Measurements from ENCODE around the gene EYA2.

EYA2 gene

GRCh38 chr20:47137231-47137870 lies 242.7 kb downstream of the EYA2 start:
- no peak for DNase-seq (ENCODE audit: low read depth)
- no peak for TF ChIP-seq MYC (IDR thresholded peaks at IDR 0.05; ENCODE audit: low read depth, low read length)
- no peak for TF ChIP-seq CTCF (IDR thresholded peaks at IDR 0.05; ENCODE audit: low read depth, low read length)
- no peak for TF ChIP-seq MAX (IDR thresholded peaks at IDR 0.05; ENCODE audit: low read depth, low read length)
- TF ChIP-seq POLR2A (IDR thresholded peaks at IDR 0.05; ENCODE audit: extremely low read depth, insufficient read length): no peak
- no peak overlapping the region for H3K4me3 ChIP-seq (ENCODE audit: low read depth, low read length)

GRCh38 chr20:47139934-47140535 lies 245.4 kb downstream of the EYA2 start:
- no peak overlapping the region for H3K4me3 ChIP-seq (ENCODE audit: low read depth, low read length)
- no peak for DNase-seq (ENCODE audit: low read depth)
- no peak for TF ChIP-seq MYC (IDR thresholded peaks at IDR 0.05; ENCODE audit: low read depth, low read length)
- no peak for TF ChIP-seq POLR2A (IDR thresholded peaks at IDR 0.05; ENCODE audit: extremely low read depth, insufficient read length)
- no peak for TF ChIP-seq MAX (IDR thresholded peaks at IDR 0.05; ENCODE audit: low read depth, low read length)
- TF ChIP-seq CTCF (IDR thresholded peaks at IDR 0.05; ENCODE audit: low read depth, low read length): no peak

- no peak overlapping the region for H3K4me3 ChIP-seq (ENCODE audit: low read depth, low read length)
- TF ChIP-seq POLR2A (IDR thresholded peaks at IDR 0.05; ENCODE audit: extremely low read depth, insufficient read length) (no peak), MAX (IDR thresholded peaks at IDR 0.05; ENCODE audit: low read depth, low read length) (no peak), MYC (IDR thresholded peaks at IDR 0.05; ENCODE audit: low read depth, low read length) (no peak), CTCF (IDR thresholded peaks at IDR 0.05; ENCODE audit: low read depth, low read length) (no peak)
- no peak for DNase-seq (ENCODE audit: low read depth)
Measured at GRCh38 chr20:47141350-47141921, 246.8 kb downstream of the EYA2 start.

GRCh38 chr20:47141941-47142773 lies 247.5 kb downstream of the EYA2 start:
- no peak overlapping the region for H3K4me3 ChIP-seq (ENCODE audit: low read depth, low read length)
- no peak for DNase-seq (ENCODE audit: low read depth)
- TF ChIP-seq MYC (IDR thresholded peaks at IDR 0.05; ENCODE audit: low read depth, low read length) (no peak), POLR2A (IDR thresholded peaks at IDR 0.05; ENCODE audit: extremely low read depth, insufficient read length) (no peak), MAX (IDR thresholded peaks at IDR 0.05; ENCODE audit: low read depth, low read length) (no peak), CTCF (IDR thresholded peaks at IDR 0.05; ENCODE audit: low read depth, low read length) (no peak)

- no peak overlapping the region for H3K4me3 ChIP-seq (ENCODE audit: low read depth, low read length)
- TF ChIP-seq MAX (IDR thresholded peaks at IDR 0.05; ENCODE audit: low read depth, low read length): no peak
- no peak for DNase-seq (ENCODE audit: low read depth)
Measured at GRCh38 chr20:47142774-47143170, 248.1 kb downstream of the EYA2 start.

Measured in NB4 (cell line).